ENCODE data around the gene CCDC92. TPM values are rescaled to one million over a fixed set of nuclear protein-coding genes. Genes with fewer than 3 reads are reported as not detected.

CCDC92 gene
- total RNA-seq, 1 donor from 2014 or later = 4.8 TPM

DNA sequence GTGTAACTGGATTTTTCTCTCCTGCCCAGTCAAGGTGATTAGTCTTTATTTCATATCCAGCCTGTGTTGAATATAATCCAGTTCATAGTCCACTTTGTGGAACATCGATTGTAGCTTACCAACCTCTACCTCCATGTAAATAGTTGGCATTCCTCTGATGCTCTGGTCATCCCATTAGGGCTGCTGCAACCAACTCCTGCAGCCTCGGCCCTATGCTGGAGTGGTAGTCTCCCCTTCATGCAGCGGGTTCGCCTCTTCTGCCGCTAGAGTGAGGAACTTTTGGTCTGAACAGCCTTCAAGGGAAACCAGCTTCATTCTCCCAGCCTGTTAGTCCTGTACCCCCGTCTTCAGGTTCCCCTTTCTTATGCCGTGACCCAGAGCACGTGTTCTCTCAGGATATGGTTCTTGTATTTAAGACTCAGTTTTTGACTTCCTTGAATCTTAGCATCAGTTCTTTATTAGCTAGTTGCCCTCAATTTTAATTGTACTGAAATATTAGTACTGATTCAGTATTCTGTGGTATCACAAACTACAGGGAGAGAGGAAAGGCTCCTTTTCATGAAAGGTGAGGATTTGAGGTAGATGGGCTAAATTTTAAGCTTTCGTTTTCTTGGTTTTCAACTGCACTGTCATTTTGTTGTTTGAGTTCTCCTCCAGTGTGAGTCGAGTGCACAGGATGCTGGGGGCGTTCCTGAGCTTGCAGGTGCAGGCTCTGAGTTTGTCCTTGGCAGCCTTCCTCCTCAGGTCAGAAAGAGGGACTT lies 33.6 kb upstream of the CCDC92 start:
- no peak overlapping the region for H3K27ac ChIP-seq
- no peaks in the 10 kb centered on the region for H3K36me3 ChIP-seq
- H2AFZ ChIP-seq (replicated peaks) = no peak overlapping the region
- H3F3A ChIP-seq (ENCODE audit: low read depth) = no peaks in the 10 kb centered on the region
- no peak for DNase-seq (ENCODE audit: low spot score)
- H4K20me1 ChIP-seq (ENCODE audit: low read depth) = peaks cover 95% of the 10 kb centered on the region
- H3K4me3 Mint-ChIP-seq = peak overlapping the region; percentile 2
- H3K4me3 ChIP-seq = no peak overlapping the region
- peak overlapping the region; percentile 28 for H3K9ac ChIP-seq
- H3K9me3 Mint-ChIP-seq = no peaks in the 10 kb centered on the region
- peaks cover 10% of the 10 kb centered on the region for H3K36me3 Mint-ChIP-seq
- no peaks in the 10 kb centered on the region for H3K9me3 ChIP-seq (ENCODE audit: low read depth)
- no peaks in the 10 kb centered on the region for H3K27me3 Mint-ChIP-seq (ENCODE audit: insufficient read depth, low read depth)
- peaks cover 35% of the 10 kb centered on the region for H3K4me1 Mint-ChIP-seq
- H3K27ac Mint-ChIP-seq = peak overlapping the region; percentile 50
- H3K79me2 ChIP-seq (ENCODE audit: low read depth) = peaks cover 51% of the 10 kb centered on the region
- peak overlapping the region; percentile 3 for H3K4me2 ChIP-seq
- no peaks in the 10 kb centered on the region for H3K27me3 ChIP-seq
- no peak for TF ChIP-seq EZH2 (IDR thresholded peaks at IDR 0.05)
- TF ChIP-seq, protein P1, sequence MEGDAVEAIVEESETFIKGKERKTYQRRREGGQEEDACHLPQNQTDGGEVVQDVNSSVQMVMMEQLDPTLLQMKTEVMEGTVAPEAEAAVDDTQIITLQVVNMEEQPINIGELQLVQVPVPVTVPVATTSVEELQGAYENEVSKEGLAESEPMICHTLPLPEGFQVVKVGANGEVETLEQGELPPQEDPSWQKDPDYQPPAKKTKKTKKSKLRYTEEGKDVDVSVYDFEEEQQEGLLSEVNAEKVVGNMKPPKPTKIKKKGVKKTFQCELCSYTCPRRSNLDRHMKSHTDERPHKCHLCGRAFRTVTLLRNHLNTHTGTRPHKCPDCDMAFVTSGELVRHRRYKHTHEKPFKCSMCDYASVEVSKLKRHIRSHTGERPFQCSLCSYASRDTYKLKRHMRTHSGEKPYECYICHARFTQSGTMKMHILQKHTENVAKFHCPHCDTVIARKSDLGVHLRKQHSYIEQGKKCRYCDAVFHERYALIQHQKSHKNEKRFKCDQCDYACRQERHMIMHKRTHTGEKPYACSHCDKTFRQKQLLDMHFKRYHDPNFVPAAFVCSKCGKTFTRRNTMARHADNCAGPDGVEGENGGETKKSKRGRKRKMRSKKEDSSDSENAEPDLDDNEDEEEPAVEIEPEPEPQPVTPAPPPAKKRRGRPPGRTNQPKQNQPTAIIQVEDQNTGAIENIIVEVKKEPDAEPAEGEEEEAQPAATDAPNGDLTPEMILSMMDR (IDR thresholded peaks at IDR 0.05) = no peak
- TF ChIP-seq EZH2phosphoT487 (IDR thresholded peaks at IDR 0.05) = no peak
- peaks cover 29% of the 10 kb centered on the region for H3K4me1 ChIP-seq

- H3K4me3 ChIP-seq = no peak overlapping the region
- H3K4me1 Mint-ChIP-seq = peaks cover 35% of the 10 kb centered on the region
- H2AFZ ChIP-seq (replicated peaks) = no peak overlapping the region
- H3K27me3 Mint-ChIP-seq (ENCODE audit: insufficient read depth, low read depth) = no peaks in the 10 kb centered on the region
- peaks cover 98% of the 10 kb centered on the region for H4K20me1 ChIP-seq (ENCODE audit: low read depth)
- no peak for DNase-seq (ENCODE audit: low spot score)
- no peak overlapping the region for H3K4me3 Mint-ChIP-seq
- no peaks in the 10 kb centered on the region for H3F3A ChIP-seq (ENCODE audit: low read depth)
- no peaks in the 10 kb centered on the region for H3K9me3 ChIP-seq (ENCODE audit: low read depth)
- H3K4me1 ChIP-seq = peaks cover 29% of the 10 kb centered on the region
- H3K27me3 ChIP-seq = no peaks in the 10 kb centered on the region
- no peak overlapping the region for H3K9ac ChIP-seq
- H3K9me3 Mint-ChIP-seq = no peaks in the 10 kb centered on the region
- no peak overlapping the region for H3K27ac Mint-ChIP-seq
- no peak overlapping the region for H3K4me2 ChIP-seq
- no peak overlapping the region for H3K27ac ChIP-seq
- no peaks in the 10 kb centered on the region for H3K36me3 ChIP-seq
- peaks cover 3% of the 10 kb centered on the region for H3K36me3 Mint-ChIP-seq
- TF ChIP-seq, protein P1 (IDR thresholded peaks at IDR 0.05) = no peak
- TF ChIP-seq EZH2phosphoT487 (IDR thresholded peaks at IDR 0.05) (no peak), EZH2 (IDR thresholded peaks at IDR 0.05) (no peak)
- H3K79me2 ChIP-seq (ENCODE audit: low read depth) = peaks cover 62% of the 10 kb centered on the region
These were observed 31.7 kb upstream of the CCDC92 start for GRCh38 chr12:124004233-124004875.

GRCh38 chr12:124002654-124003053 lies 30.0 kb upstream of the CCDC92 start:
- H3F3A ChIP-seq (ENCODE audit: low read depth) = no peaks in the 10 kb centered on the region
- H3K9me3 Mint-ChIP-seq = no peaks in the 10 kb centered on the region
- H3K36me3 Mint-ChIP-seq = peaks cover 9% of the 10 kb centered on the region
- no peak overlapping the region for H3K9ac ChIP-seq
- H3K4me2 ChIP-seq = no peak overlapping the region
- H3K4me3 Mint-ChIP-seq = no peak overlapping the region
- no peaks in the 10 kb centered on the region for H3K36me3 ChIP-seq
- no peaks in the 10 kb centered on the region for H3K27me3 ChIP-seq
- H3K79me2 ChIP-seq (ENCODE audit: low read depth) = peaks cover 60% of the 10 kb centered on the region
- H3K4me1 ChIP-seq = peaks cover 19% of the 10 kb centered on the region
- H3K9me3 ChIP-seq (ENCODE audit: low read depth) = no peaks in the 10 kb centered on the region
- no peak overlapping the region for H3K4me3 ChIP-seq
- no peak overlapping the region for H3K27ac ChIP-seq
- peaks cover 95% of the 10 kb centered on the region for H4K20me1 ChIP-seq (ENCODE audit: low read depth)
- TF ChIP-seq EZH2 (IDR thresholded peaks at IDR 0.05) (no peak), EZH2phosphoT487 (IDR thresholded peaks at IDR 0.05) (no peak)
- TF ChIP-seq, protein P1 (IDR thresholded peaks at IDR 0.05) = no peak
- H3K27ac Mint-ChIP-seq = no peak overlapping the region
- DNase-seq (ENCODE audit: low spot score) = no peak
- H3K4me1 Mint-ChIP-seq = peaks cover 22% of the 10 kb centered on the region
- H2AFZ ChIP-seq (replicated peaks) = no peak overlapping the region
- H3K27me3 Mint-ChIP-seq (ENCODE audit: insufficient read depth, low read depth) = no peaks in the 10 kb centered on the region
